ENCODE results near the gene BCAR3.
"Not testable (repeated sequence)": the region's sequence is repeated elsewhere in the genome, so short reads cannot be mapped to it uniquely, and the experiment has no call there.

The BCAR3 gene

GRCh38 chr1:93575621-93576284, 105.9 kb downstream of the BCAR3 start:
- no peak for DNase-seq (ENCODE audit: low read depth)

- no peak for DNase-seq (ENCODE audit: low read depth)
Measured at GRCh38 chr1:93574991-93575390, 106.6 kb downstream of the BCAR3 start.

GRCh38 chr1:93574511-93574910, 107.1 kb downstream of the BCAR3 start:
- DNase-seq (ENCODE audit: low read depth): no peak

DNA sequence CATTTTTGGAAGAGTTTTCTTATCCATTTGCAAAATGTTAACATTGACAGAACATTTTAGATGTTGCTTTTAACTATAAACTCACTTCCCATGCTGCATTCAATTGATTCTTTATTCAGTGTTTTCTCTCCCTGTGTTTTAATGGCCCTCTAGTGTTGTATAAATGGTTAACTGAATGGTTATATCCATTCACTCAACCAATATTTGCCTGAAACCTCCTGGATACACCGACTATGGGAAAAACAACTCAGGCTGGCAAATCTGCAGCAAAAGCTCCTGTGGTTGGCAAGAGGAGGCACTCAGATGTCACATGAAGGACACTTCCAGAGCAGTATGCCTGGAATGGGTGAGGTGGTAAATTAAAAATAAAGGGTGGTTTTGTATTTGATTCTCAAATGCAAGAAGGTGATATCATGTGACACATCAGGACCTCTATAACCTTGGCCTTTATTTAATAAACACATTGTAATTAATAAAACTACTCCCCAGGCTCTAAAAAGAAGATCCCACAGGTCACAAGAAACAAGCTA, 107.6 kb downstream of the BCAR3 start:
- DNase-seq (ENCODE audit: low read depth): no peak

GRCh38 chr1:93571623-93572310, 109.9 kb downstream of the BCAR3 start:
- no peak for DNase-seq (ENCODE audit: low read depth)

DNA sequence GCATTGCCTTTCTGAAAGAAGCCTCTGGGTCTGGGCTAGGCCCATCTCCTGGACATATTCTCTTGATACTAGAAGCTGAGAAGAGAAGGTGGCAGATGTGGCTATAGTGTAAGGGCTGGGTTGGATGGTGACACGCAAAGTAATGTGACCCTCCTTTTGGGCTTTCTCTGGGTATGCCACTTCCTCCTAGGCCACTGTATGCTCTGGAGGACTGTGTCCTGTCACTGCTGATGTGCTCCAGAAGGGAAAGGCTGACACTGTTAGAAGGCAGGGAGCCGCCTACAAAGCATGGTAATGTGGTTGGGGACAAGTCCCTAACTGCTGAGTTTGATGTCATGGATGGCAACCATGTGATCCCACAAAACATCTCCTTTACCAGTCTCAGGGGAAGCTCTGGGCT, 112.1 kb downstream of the BCAR3 start:
- DNase-seq (ENCODE audit: low read depth): no peak

DNA sequence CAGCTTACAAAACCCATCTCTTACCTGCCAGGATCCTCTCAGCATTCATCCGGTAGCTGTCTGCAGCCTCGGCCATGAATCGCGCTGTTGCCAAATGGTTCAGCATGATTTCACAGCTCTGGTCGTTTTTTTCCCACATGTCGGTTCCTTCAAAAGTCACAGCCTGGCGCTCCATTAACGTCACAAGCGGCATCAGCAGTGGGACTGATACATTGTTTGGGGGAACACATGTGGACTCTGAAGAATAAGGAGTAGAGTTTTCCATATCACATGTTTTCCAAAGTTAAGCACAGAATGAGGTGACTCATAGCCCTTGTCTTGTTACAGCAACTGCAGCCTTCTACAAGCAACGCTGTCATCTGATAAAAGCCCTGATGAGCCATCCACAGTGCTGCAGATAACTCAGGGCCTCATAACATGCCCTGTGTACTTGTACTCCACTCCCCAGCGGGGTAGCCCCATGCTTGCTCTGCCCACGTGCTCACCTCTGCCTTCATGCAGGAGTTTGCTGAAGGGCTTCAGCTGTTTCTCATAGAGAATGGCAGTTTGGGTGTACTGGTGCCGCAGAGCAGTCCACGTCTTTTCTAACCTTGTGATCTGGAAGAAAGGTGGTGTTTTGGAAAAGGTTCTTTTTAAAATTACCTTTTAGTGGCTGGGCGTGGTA, 114.2 kb downstream of the BCAR3 start:
- DNase-seq (ENCODE audit: low read depth): no peak

DNA sequence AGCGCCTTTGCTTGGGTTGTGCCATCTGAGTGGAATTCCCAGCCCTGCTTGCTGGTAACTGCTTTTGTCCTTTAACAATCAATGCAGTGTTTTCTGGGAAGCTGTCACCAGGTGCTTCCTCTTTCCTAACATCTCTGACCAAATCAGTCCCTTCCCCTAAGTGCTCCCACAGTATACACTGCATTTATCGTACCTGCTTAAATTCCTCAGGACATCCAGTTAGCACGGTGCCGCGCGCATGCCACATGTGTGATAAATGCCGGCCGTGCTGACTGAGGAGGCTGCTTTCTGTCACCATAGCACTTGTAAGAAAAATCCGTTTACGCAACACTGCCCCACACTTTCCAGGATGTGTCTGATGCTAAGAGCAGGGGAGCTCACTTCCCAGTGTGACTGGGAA, 115.4 kb downstream of the BCAR3 start:
- no peak for DNase-seq (ENCODE audit: low read depth)

- no peak for DNase-seq (ENCODE audit: low read depth)
Measured at GRCh38 chr1:93565496-93566206, 116.0 kb downstream of the BCAR3 start.

- DNase-seq (ENCODE audit: low read depth): no peak
Measured at GRCh38 chr1:93559695-93560094, 121.9 kb downstream of the BCAR3 start.

DNA sequence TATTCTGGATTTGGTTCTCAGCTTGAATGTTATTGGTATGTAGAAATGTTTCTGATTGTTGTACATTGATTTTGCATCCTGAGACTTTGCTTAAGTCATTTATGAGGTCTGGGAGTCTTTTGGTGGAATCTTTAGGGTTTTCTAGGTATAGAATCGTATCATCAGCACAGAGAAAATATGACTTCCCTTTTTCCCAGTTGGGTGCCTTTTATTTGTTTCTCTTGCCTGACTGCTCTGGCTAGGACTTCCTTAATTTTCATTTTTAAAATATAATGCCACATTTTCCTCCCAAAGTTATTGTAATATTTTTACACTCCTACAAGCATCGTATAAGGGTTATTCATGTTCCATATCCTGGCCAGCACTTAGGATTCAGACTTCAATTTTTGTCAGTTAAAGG, 122.6 kb downstream of the BCAR3 start:
- DNase-seq (ENCODE audit: low read depth): no peak

- DNase-seq (ENCODE audit: low read depth): no peak
Measured at GRCh38 chr1:93556291-93556690, 125.3 kb downstream of the BCAR3 start.

- peak; percentile 12 for DNase-seq (ENCODE audit: low read depth)
Measured at GRCh38 chr1:93554883-93555872, 126.5 kb downstream of the BCAR3 start.

- DNase-seq (ENCODE audit: low read depth): not testable (repeated sequence)
Measured at GRCh38 chr1:93553886-93554490, 127.6 kb downstream of the BCAR3 start.

DNA sequence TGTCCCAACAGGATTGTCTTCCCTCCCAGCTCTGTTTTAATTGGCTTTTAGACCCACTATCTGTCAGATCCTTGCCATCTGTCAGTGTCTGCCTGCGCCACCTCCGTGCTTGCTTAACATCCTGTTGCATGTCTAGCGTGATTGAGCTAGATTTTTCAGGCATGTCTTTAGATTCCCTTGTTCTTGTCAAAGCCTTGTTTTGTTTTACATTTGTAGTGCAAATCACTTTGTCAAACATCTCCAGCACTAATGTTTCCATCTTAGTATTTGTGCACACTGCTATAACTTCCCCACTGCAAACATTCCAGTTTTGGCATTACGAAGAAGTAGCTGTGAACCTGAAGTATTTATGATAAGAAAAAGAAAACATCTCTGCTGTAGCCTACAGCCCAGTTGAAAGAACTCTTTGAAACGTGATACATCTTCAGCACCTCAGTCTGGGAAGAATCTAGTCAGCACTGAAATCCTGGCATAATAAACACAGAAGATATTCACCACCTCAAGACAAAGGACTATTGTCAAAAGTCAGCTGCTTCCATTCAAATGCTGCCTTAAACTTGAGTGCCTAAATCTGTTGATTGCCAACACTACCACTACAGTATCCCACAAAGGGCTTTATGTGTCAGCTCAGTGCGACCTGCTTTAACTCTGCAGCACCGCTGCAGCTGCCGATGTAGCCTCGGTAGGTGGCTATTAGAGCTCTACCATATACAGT, 128.7 kb downstream of the BCAR3 start:
- no peak for DNase-seq (ENCODE audit: low read depth)

GRCh38 chr1:93549811-93550210, 131.8 kb downstream of the BCAR3 start:
- no peak for DNase-seq (ENCODE audit: low read depth)

DNA sequence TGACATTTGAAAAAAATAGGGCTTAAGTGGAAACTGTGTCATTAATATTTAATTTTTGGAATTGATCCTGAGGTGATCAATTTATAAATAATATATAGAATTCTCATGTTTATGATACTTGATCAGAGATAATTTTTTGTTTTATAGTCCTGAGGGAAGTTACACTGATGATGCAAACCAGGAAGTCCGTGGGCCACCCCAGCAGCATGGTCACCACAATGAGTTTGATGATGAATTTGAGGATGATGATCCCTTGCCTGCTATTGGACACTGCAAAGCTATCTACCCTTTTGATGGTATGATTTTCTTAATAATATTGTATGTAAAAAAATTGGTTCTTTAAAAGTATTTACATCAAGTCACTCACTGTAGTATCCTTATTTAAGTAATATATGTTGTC, 132.5 kb downstream of the BCAR3 start:
- no peak for DNase-seq (ENCODE audit: low read depth)

DNA sequence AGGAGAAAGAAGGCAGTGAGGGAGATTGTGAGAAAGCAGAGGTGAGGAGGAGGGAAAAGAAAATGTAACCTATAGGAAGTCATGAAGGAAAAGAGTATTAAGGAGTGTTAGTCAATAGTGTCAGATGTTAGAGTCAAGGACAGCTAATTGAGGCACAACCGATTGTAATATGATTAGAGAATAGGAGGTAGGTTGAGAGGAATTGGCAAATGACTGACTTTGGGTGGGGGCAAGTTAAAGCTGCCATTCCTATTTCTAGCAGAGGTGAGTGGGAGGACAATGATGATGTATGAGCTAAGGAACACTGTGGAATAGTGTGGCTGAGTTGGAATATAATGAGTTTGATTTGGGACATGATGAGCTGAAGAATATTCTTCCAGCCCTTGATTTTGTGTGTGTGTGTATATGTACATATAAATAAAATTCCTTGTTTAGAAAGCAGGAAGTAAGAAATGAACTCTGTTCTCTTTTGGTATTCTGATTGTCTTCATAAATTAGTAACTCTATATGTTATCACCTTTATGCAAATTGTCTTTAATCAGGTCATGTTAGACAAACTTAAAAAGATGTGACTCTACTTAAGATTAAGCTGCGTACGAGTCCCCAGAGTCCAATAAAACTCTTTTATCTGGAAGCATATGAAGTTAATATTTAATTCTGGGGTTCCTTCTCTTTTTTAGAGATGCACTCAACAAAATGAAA, 135.3 kb downstream of the BCAR3 start:
- no peak for DNase-seq (ENCODE audit: low read depth)

- no peak for DNase-seq (ENCODE audit: low read depth)
Measured at GRCh38 chr1:93542398-93542797, 139.2 kb downstream of the BCAR3 start.

- DNase-seq (ENCODE audit: low read depth): no peak
Measured at GRCh38 chr1:93541045-93541444, 140.6 kb downstream of the BCAR3 start.
